Measurements from ENCODE around the gene WIPF1. TPM values are rescaled to one million over a fixed set of nuclear protein-coding genes. Genes with fewer than 3 reads are reported as not detected.

Gene WIPF1
- total RNA-seq, 1 donor from 2014 or later = 8.6 TPM

- DNase-seq (ENCODE audit: low read depth) = no peak
Measured at GRCh38 chr2:174540893-174541292, 56.7 kb downstream of the WIPF1 start.

GRCh38 chr2:174535757-174536703 is 61.6 kb downstream of the WIPF1 start:
- DNase-seq (ENCODE audit: low read depth) = no peak

- DNase-seq (ENCODE audit: low read depth) = no peak
Measured at GRCh38 chr2:174535083-174535482, 62.5 kb downstream of the WIPF1 start.

DNA sequence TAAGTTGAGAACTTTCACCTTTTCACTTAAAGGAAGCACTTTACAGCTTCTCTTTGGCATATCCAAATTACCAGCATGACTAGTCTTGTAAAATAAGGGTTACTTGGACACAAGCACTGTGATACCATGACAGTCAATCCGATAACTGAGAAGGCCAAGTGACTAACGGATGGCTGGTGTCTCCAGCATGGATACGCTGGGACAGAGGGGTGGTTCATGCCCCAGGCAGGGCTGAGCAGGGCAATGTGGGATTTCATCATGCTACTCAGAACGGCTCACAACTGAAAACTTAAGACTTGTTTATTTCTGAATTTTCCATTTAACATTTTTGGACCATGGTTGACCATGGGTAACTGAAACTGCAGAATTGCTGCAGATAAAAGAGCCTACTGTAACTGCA is 67.7 kb downstream of the WIPF1 start:
- DNase-seq (ENCODE audit: low read depth) = no peak

DNA sequence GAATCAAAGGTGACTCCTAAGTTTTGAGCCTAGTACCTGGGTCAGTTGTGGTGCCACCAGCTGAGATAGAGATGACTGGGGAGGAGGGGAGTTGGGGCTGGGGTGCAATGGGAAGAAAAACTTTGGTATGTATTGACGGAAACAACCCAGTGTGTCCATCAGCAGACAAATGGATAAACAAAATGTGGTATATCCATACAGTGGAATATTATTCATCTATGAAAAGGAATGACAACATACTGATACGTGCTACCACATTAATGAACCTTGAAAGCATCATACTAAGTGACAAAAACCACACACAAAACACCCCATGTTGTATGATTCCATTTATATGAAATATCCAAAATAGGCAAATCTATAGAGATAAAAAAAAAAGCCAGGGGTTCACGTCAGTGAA is 69.6 kb downstream of the WIPF1 start:
- no peak for DNase-seq (ENCODE audit: low read depth)

- no peak for DNase-seq (ENCODE audit: low read depth)
Measured at GRCh38 chr2:174527101-174527721, 70.4 kb downstream of the WIPF1 start.

DNA sequence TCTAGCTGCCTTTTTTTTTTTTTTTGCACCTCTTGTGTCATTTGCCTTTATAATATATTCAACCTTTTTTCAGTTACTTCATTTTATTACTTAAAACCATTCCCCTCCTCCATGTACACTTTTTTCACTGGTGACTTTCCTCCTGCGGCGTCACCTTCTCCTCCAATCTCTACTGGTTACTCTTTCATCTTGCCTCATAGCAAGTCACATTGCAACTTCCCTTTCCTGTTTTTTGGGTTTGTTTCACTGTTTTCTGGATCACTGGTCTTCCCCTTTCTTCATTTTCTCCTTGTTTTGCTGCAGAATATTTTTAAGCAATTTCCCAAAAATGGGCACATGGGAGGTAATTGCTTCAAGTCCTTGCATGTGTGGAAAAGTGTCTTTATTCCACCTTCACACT is 73.1 kb downstream of the WIPF1 start:
- no peak for DNase-seq (ENCODE audit: low read depth)

GRCh38 chr2:174522553-174522952 is 75.1 kb downstream of the WIPF1 start:
- peak; percentile 33 for DNase-seq (ENCODE audit: low read depth)

GRCh38 chr2:174518395-174518794 is 79.2 kb downstream of the WIPF1 start:
- DNase-seq (ENCODE audit: low read depth) = no peak

DNA sequence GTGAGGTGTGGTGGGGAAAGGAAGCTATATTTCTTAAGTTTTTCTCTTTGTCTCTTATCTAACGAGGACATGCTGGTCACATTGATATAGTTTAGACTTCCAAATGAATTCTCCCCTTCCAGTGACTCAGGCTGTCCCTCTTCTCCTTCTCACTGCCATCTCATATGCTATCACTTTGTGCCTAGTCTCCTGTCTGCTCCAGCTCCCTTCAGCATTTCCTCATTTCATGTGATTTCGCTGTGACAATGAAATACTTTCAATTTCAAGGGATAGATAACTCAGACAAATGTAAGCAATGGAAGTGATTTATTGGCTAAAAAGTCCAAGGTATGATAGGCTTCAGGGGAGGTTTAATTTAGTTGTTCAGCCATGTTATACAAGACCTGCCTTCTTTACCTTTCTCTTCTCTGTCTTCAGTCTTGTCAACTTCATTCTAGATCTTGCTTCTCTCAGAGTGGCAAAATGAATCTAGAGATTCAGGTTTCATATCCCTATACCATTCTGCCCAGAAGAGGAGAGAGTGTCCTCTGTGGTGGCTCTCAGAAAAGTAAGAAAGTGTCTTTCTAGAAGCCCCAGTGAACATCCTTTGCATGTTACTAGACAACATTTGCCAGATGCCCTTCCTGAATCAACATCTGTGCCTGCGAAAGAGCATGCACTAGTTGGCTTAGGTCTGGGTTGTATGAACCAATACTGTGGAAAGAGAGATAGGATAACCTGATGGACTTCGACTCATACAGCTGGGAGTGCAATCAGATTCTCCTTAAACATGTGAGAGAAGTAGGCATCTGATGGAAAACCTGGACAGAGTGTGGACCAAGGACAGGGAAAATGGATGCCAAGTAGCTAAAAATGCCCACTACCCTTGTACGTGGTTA is 80.9 kb downstream of the WIPF1 start:
- no peak for DNase-seq (ENCODE audit: low read depth)

GRCh38 chr2:174512345-174512744 is 85.3 kb downstream of the WIPF1 start:
- DNase-seq (ENCODE audit: low read depth) = no peak

DNA sequence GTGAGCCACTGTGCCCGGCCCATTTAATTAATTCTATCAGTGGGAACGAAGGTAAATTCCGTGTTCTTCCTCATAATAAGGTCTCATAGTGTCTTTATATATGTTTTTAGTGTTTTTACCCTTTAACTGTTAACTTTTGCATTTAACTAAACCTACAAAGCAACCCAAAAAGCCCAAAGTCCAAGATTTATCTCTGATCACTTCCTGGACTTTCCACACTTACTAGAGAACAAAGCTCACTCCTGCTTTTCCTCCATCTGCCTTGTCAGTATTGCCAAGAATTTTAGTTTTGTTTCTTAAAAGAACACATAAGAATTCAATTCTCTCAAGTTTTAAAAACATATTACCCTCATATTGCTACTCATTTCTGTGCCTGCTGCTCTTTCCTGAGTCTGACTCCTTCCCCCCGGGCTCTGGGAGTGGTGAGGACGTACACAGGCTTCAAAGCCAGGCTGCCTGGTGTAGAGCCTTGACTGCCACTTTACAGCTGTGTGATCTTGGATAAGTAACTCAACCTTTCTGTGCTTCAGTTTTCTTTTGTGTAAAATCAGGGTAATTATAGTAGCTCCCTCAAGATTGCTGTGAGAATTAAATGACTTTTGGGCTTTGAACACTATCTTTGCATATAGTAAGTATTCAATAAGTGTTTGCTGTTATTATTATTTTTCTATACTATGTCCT is 85.9 kb downstream of the WIPF1 start:
- no peak for DNase-seq (ENCODE audit: low read depth)

DNA sequence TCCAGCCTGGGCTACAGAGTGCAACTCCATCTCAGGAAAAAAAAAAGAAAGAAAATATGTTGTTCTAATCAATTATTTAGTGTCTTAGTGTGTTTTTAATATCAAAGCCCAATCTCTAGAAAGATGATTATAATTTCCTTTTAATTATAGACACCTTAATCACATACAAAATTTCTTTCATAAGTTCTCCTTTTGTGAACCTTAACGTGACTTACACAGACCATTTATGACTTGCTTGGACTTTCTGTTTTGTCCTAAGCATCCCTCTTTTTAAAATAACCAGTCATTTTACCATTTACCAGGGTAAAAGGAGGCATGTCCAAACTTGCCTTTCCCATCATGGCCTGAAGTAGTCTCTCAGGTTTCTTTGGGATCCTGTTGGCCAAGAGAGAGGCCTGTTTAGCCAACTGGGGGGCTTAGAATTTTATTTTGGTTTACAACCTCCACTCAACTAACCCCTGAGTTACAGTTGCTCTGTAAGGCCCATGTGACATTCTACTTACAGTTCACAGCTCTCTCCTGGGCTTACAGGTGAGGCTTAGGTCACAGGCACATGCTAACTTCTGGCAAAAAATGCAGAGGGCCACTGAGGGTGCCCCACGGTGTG is 86.9 kb downstream of the WIPF1 start:
- DNase-seq (ENCODE audit: low read depth) = no peak

Other genes with a start within 250 kb of the WIPF1 start
- 26.7 and 42.4 TPM in 2 replicates for gene SCRN3, start 202.1 kb downstream of the WIPF1 start, total RNA-seq
- 3.3 and 7.0 TPM in 2 replicates for gene GPR155, start 110.8 kb downstream of the WIPF1 start, total RNA-seq
- gene CHRNA1, start 166.7 kb upstream of the WIPF1 start, total RNA-seq = 0.05 and 0.17 TPM in 2 replicates

All from renal cortical epithelial cell (primary cell).